EH (cell line): Measurements from ENCODE around the gene PYGM.

Source experiments
- DNase-seq: peaks from one replicate; pipeline ENCODE4 v3.0.0-alpha.2; 2015; ENCODE audit warnings: low read depth

Gene PYGM

DNA sequence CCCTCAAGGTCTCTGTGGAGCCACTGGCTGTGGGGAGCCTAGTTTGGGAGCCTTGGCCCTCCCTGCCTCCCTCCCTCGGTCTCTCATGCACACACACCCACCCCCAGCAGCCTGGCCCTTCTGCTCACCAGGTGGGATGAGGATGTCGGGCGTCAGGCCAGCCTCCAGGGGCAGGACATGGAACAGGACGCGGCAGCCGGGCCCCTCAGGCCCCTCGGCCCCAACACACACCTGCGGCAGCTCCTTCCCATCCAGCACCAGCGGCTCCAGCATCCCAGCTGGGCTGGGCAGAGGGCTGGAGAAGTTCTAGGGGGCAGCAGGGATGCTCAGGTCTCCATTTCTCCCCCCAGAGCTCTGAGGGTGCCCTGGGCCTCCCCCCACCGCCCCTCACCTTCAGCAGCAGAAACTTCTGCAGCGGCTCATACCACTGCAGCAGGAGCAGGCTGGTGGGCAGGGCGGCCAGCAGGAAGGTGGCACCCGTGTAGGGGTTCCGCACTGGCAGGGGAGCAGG, 32.1 kb upstream of the PYGM start:
- DNase-seq = no peak

DNA sequence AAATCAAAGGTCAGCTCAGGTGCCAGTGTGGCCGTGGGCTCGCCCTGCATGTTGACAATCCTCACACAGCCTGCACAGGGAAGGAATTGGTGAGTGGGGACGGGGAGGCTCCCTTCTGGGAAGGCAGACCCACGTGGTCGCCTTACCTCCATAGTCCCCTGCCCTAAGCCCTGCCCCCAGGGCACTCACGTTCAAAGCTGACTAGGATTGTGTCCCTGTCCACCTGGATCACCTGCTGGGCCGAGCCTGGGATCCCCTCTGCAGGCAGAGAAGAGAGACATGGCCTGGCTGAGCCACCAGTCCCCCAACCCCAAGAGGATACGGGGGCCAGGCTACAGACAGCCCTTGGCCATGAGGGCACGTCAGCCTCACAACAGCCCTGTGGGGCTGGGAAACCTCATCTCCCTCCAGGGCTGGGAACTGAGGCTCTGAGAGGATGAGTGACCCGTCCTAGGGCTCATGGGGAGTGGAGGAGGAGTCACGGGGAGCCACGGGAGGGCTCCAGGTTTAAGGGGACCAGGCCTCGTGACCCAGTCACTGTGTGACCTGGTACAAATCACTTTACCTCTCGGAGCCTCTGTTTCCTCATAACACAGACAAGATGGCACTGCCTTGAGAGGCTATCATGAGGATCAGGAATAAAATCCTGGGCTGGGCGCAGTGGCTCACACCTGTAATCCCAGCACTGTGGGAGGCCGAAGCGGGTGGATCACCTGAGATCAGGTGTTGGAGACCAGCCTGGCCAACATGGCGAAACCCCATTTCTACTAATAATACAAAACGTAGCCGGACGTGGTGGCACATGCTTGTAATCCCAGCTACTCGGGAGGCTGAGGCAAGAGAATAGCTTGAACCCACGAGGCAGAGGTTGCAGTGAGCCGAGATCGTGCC, 30.7 kb upstream of the PYGM start:
- no peak for DNase-seq

DNA sequence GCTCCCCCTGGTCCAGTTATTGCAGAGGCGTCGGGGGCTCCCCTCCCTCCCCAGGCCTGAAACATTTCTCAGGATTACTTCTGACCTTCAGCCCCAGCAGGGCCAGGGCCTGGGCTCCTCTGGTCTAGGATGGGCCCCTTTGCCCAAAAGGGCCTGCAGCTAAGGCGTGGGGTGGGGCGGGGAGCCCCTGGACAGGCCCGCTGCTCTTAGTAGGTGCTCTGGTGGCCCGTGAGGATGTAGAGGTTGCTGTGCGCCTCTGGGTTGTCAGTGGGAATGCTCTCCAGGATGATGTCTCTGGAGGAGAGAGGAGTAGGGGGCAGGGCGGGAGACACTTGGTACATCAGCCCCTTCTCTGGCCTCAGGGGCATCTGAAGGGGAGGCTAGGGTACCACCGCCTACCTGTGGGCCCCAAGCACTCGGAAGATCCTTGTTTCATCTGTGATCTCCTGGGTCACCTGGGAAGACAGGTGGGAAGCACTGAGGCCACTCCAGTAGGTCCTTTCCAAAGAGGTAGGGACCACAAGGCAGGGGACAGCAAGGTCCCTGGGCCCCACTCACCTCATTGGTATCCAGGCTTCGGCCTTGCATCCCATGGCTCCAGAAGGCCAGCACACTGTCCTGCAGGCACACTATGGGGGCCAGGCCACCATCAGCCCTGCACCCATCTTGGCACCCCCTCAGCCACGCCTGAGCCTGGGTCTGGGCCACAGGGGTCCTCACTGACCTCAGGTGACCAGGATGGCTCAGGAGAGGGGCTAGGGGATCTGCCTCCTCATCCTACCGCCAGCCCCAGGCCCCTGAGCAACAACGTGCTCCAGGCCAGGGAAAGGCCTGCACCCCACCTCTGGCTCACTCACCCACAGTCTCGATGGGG, 29.8 kb upstream of the PYGM start:
- DNase-seq = no peak

DNA sequence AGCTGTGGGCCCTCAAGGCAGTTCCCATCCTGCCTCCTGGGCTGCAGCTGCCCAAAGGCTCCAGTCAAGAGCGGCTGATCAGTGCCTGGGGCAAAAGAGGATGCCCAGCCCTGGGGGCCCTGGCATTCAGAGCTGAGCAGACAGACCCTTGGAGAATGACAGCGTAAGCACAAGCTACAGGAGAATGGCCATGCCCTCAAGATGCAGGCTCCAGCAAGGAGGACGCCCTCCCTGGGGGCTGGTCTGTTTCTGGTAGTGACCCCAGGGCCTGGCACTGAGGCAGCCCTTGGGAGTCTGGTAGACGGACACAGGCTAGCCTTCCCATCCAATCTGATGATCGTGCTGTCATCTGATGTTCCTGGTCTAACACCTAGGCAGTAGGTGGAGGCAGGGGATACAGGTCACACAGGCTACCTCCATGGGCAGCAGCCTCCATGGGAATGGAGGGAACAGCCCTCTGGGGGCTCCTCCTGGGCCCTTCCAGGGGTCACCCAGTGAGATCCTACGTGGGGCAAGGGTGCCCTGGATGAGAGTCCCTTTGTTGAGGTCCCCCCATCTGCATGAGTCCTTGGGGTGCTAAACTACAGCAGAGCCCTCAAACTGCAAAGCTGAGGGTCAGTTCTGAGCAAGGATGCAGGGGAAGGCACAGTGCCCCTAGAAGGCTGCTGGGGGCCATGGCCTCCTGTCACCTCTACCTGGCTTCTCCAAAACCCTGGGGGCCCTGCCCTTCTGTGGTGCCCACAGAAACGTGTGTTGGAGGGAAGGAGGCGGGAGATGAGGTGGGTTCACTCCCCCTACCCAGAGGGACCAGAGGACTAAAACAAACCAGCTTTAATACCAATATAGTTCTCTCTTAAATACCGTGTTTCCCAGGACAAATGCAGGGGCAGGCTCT, 28.8 kb upstream of the PYGM start:
- no peak for DNase-seq

DNA sequence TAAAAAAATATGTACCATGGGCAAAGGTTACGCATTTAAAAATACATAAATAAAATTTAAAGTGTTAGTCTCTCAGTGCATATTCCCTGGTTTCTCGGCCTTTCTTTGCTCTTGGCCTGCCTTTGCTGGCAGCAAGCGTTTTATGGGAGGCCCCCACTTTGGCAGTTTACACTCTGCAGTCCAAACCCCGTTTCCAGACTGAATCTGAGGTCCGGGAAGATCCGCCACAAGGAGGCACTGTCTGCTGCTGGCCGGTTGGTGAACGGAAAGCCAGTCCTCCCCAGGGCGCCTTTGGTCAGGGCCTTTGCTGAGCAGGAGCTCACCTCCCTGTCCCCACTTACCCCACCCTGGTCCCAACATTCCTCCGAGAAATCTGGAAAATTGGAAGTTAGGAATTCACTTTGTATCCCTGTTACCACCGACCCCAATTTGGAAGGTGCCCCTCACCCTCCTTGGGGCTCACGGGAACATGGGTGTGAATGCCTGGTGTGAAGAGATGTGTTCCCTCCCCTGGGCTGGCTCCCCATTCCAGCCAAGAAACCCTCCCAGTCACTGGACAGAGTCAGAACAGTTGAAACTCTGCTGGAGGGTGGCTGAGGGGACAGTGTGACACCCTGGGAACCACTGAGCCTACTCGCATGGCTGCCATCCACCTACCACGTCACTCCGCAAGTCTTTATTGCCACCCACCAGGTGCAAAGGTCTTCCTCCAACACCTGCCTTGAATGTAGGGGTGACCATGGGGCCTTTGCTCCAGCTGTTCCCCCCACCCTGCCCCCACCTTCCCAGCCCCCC, 27.9 kb upstream of the PYGM start:
- peak; percentile 49 for DNase-seq

DNA sequence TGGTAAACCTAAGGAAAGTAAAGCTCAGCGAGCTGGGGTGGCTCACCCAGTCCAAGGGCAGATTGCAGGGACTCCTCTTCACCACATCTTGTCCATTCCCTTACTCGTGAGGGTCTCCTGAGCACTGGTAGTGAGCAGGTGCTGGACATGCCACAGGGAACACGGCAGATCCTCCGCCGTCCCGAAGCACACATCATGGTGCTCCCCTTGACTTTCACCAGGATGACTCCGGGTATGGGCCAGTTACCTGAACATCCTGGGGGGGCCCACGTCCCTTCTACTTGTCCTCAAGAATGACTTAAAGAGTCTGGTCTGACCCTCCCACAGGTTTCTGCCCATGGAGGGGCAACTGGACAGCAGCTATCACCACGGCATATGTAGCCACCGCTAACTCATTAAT, 26.5 kb upstream of the PYGM start:
- no peak for DNase-seq

DNA sequence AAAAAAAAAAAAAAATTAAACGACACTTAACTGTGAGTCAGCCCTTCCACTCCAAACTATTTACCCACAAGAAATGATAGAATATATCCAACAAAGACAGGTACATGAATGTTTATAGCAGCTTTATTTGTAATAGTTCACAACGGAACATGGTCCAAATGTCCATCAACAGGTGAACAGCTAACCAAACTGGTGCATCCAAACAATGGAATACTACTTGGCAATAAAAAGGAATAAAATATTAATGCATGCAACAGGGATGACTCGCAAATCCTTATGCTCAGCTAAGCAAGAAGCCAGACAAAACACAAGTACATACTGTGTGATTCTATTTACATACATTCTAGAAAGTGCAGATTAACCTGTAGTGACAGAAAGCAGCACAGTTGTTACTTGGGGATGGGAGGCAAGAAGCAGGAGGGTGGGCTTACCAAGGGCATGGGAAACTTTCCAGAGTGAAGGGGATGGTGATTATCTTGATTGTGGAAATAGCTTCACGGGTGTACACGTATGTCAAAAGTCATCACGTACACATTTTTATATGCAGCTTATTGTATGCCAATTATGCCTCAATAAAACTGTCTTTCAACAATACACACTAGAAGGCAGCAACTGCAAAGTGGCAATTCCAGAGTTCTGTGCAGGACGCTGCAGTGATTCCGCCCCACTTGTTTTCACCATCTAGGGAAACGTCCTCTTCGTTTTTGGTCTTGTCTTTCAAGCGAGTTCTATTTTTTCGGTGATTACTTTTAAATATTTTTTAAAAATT, 25.2 kb upstream of the PYGM start:
- DNase-seq = no peak

DNA sequence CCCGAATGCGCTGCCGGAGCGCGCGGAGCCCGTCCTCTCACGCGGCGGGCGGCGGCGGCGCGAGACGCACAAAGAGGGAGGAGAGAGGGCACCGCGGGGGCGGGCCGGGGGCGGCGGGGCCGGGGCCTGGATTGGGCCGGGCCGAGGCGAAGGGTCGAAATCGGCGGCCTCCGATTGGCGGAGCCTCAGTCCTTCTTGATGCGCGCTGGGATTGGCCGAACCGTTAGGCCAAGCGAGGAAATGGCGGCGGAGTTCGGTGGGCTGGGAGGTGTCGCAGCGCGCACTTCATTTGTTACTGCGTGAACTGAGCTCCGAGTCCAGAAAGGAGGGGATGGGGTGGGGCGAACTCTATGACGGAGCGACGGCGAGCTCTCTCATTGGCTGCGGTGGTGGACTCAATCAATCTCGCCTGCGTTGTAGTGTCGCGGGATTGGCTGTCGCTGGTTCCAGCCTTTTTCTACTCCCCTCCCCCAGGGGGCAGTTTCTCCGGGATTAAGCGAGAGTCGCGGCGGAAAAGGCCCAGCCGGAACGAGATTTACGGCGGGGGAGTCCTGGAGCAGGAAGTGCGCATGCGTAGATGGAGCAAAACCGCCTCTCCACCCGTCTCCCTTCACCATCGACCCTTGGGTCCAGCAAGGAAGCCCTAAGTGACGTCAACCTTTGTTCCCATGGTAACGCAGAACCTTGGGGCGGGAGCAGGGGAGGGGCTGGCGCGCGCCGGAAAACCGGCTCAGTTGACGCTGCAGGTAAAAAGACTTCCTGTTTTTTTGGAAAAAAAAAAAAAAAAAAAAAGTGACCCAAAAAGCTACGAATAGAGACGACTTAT, 18.9 kb upstream of the PYGM start, which contains the start of gene SF1:
Gene SF1 (minus strand): TSS at position 70 of the 826 bp plus-strand sequence. CDS start 150 bp downstream, outside the sequence.
- peak; percentile 100 for DNase-seq

DNA sequence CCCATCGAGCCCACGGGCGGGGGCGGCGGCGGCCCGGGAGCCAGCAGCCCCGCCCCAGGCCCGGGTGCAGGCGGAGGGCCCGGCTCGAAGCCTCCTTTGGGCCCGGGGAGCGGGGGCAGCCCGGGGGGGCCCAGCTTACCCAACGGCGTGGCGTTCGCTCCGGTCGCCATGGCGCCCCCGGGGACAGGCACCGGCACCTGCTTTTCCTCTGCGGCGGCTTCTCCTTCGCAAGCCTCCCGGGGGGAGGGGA, 18.4 kb upstream of the PYGM start:
- no peak for DNase-seq

DNA sequence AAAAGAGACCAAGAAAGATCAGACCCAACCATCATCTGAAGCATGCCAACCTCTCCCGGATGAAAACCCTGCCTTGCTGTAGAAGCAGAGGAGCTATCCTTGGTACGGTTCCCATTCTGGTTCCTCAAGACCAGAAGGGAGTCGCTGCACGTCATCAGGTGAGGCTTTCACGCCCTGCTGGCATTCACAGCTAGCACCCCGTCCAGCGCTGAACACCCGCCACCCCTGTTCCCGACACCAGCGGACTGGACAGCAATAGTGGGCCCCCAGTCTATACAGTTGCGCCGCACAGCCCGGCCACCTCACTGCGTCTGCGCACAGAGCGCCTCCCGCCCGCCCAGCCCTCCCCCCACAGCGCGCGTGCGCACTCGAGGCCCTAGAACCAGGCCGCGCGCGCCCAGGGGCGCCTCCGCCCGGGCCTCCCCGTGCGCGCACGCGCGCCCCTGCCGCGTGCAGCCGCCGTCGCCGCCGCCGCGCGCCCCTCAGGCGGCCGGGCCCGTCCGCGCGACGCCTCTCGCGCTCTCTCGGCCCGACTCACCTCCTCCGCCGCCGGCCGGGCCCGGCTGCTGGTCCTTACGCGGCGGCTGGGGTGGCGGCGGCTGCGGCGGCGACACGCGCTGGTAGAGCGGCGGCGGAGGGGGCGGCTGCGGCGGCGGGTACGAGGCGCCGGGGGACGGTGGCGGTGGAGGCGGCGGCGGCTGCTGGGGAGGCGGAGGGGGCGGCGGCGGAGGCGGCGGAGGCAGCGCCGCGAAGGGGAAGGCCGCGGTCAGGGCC, 17.9 kb upstream of the PYGM start:
- peak; percentile 82 for DNase-seq

DNA sequence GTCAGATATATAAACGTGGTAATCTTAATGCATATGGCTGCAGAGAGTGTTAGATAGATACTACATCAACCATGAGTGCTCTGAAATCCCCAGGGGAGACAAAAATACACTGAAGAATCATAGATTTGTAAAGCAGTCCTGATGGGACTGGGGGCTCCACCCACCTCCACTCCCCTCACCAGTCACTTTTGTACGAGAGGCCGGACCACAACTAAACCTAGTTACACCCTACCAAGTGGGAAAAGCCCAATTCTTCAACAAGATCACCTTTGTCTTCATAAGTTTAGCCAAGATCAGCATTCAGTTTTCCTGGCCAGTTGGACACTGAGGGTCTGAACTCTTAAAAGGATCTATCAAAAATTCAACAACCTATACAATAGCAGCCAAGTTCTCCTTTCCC, 17.1 kb upstream of the PYGM start:
- DNase-seq = no peak

DNA sequence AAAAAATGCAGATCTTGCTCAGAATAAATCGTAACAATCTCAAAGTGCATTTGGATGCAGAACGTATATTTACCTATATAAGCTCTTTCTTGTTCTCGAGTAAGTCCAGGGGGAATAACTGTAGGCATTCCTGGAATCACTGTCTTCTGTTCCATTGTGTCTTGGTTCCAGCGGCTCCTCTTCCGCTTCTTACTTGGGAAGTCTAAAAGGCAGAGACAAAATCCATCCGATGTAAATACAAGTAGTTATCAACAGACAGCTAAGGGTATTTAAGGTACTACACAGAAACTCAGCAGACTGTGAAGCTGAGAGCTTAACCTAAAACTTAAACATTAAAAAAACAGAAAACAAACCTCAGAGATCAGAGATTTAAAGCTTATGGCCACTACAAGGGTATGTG, 16.7 kb upstream of the PYGM start:
- DNase-seq = no peak

DNA sequence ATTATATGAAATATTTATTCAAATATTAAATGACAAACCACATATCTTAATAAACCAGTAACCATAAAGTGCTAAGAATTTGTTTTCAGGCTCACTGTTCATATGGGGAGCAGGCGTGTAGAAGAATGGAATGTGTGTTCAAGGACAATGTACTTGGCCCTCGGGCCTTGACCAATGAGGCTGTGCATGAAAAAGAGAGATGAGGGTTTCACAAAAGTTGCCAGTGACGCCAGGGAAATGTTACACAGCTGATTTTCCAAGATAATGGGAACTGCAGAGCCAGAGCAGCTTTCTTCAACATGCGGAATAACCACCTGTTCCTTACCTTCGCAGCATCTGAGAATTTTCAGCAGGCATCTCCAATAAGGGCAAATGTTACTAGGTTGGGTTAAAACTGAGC, 14.4 kb upstream of the PYGM start:
- no peak for DNase-seq

DNA sequence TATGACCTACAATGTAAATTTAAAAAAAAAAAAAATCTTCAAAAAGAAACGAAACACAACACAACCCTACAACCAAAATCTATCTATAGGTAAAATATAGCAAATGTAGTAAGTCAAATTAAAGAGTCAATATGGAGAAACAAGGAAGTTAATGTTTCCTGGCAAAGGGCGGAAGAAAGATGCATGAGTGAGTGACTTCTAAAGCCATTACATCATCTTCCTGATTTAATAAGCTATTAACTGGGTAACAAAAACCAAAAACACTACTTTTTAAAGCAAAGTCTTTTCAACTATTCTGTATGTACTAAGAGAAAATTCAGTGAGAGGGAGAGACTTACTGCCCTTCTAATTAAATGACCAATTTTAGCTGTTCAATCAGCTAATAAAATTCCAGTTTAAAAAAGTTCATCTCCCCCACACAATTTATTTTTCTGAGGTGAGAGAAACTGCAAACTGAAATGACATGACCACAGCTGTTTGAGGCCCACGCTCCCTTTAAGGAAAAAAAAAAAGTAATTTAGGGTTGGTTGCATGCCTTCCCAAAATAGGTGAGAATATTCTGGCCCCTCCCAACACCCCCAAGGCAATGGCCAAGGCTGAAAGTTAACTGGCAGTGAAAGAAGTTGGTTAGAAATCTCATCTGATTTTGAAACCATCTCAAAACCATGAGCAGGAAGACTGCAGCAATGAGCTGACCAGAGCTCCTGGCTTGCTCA, 12.7 kb upstream of the PYGM start:
- no peak for DNase-seq

DNA sequence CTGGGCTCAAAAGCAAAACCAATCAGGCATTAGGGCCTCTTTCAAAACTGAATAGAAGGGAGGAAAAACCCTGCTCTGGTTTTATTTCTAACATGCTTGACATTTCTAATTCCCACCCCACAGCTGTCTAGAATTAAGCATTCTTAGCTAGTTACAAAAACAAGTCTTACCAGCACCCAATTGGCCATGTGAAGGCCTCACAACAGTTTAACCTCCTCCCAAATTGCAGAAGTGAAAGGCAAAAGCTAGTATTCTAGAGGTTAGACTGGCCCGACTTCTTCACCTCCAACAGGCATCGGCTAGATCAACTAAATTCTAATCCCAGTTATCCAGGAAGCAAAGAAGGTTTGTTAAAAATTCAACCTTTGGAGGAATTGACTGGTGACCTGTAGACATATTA, 12.1 kb upstream of the PYGM start:
- no peak for DNase-seq

DNA sequence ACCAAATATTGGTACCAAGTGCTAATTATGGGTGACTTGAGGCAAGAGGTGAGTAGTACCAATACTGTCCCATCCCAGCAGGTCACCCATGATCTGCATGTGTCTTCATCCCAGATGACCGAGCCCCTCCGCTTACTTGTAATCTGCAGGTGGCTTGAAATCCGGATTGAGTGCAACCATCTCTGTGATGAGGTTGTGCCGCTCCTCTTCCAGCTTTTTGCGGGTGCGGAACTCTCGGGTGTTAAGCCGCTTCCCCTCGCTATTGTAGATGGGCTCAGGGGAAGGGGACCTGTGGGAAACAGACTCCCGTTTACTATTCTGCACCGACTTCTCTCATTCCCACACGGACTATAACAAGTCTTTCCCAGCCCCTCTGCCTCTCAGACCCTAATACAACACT, 10.3 kb upstream of the PYGM start:
- no peak for DNase-seq

DNA sequence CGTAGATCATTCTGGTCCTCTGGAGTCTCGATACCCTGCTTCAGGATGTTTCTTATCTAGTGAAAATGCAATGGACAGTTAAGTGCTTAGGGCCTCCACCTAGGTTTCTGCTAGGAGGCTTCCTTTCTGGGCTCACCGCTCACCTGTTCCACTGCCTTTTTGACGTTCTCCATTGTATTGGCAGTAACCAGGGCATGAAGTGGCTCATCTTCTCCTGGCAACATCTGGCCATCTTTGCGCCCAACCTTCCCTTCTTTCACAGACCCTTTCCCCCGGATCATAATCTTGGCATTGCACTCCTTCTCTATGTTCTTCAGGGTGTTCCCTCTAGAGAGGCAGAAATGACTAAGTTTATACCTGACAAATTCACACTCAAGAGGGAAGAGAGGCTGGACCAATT, 9.5 kb upstream of the PYGM start:
- no peak for DNase-seq

DNA sequence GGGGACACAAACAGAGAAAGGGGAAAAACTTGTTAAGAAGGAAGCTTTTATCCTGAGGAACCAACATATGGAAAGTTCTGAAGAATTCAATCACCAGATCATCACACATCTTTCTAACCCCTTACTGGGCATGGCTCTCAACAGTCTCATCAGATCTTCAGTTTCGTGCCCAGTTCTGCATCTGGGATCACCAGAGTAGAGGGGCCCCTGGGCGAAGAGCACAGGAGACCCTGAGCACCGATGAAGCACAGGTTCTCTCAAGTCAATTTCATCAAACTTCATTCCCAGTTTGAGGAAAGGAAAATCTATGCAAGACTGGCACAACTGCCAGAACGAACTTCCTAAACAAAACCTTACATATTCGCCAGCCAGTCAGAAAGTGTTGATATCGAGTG, 8.5 kb upstream of the PYGM start:
- no peak for DNase-seq
